ENCODE results near the gene MLX.
A peak's percentile ranks its signal among the peaks of the same experiment; 100 is the strongest.
"Not testable (repeated sequence)": the region's sequence is repeated elsewhere in the genome, so short reads cannot be mapped to it uniquely, and the experiment has no call there.

Gene MLX

GRCh38 chr17:42536372-42537155 lies 30.3 kb upstream of the MLX start:
- peak; percentile 83 for DNase-seq (ENCODE audit: low spot score)

DNA sequence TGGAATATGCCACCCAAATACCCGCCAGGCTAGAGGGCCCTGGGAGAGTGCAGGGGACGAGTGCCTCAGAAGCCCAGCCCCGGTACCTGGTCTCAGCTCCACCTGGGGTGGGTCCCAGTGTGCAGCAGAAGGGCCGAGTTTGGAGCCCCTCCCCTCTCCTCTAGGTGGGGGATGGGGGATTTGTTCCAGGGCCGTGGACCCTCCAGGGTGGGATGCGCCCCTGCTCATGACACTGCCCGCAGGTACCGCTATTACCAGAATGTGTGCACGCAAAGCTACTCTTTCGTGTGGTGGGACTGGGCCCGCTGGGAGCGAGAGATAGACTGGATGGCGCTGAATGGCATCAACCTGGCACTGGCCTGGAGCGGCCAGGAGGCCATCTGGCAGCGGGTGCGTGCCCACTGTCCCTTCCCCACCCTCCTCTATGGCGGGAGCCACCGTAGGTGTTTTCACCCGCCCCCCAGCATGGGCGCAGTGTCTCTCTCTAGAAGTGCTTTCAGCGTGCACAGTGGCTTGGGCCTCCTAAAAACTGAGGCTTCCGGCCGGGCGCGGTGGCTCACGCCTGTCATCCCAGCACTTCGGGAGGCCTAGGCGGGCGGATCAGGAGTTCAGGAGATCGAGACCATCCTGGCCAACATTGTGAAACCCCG lies 29.6 kb upstream of the MLX start:
- DNase-seq (ENCODE audit: low spot score), result no peak

DNA sequence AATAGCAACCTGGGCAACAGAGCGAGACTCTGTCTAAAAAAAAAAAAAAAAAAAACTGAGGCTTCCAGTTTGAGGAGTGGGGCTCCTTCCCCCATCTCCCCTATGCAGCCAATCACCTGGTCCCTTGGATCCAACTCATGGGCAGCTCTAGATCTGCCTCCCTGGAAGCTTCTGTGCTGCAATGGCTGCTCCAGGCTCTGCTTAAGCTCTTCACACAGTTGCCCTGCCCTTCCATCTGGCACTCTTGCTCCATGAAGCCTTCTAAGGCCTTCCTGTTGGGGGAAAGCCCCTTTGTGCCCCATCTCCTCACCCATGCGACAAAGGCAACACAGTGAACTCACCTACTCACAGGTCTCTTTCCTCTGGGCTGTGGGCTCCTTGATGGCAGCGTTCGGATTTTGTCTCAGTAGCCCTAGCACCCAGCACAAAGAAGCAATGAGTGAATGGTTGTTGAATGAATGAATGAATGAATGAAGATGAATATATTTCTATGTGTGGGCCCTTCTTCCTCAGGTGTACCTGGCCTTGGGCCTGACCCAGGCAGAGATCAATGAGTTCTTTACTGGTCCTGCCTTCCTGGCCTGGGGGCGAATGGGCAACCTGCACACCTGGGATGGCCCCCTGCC lies 29.0 kb upstream of the MLX start:
- no peak for DNase-seq (ENCODE audit: low spot score)

- no peak for DNase-seq (ENCODE audit: low spot score)
These were observed 28.4 kb upstream of the MLX start for GRCh38 chr17:42538482-42538881.

DNA sequence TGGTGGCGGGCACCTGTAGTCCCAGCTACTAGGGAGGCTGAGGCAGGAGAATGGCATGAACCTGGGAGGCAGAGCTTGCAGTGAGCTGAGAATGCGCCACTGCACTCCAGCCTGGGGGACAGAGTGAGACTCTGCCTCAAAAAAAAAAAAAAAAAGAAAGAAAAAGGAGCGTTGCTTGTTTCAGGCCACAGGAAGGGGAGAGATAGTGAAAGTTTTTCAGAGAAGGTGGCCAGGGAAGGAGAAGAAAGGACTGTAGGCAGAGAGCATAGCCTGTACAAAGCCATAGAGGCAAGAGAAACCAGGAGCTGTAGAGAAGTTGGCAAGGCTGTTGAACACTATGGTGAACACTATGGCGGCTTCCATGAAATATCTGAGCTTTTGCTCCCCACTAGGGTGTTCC lies 26.3 kb upstream of the MLX start:
- not testable (repeated sequence) for DNase-seq (ENCODE audit: low spot score)

DNA sequence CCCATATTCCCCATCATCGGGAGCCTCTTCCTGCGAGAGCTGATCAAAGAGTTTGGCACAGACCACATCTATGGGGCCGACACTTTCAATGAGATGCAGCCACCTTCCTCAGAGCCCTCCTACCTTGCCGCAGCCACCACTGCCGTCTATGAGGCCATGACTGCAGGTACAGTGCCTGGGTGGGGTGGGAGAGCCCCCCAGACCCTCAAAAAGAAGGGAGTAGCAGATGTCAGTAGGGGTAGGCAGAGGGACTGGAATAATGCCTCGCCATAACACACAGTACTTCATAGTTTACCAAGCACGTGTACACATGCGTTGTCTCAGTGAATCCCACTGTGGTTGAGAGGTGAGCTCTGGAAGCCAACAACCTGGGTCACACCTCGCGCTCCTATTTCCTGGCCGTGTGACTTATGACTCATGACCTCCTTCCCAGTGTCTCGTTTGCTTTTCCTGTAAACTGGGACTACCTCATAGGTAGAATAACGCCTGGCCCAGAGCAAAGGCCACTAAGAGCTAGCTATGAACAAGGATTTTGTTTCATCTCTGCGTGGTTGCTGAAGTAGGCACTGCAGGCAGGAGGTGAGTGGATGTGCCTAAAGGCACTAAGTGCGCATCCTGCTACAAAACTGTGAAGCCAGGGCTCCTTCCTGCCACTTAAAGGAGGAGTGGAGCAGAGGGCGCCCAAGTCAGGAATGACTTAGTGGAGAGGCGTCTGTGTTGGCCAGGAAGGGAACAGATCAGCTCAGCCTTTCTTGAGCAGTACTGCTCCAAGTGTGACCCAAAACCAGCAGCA lies 25.7 kb upstream of the MLX start:
- no peak for DNase-seq (ENCODE audit: low spot score)

DNA sequence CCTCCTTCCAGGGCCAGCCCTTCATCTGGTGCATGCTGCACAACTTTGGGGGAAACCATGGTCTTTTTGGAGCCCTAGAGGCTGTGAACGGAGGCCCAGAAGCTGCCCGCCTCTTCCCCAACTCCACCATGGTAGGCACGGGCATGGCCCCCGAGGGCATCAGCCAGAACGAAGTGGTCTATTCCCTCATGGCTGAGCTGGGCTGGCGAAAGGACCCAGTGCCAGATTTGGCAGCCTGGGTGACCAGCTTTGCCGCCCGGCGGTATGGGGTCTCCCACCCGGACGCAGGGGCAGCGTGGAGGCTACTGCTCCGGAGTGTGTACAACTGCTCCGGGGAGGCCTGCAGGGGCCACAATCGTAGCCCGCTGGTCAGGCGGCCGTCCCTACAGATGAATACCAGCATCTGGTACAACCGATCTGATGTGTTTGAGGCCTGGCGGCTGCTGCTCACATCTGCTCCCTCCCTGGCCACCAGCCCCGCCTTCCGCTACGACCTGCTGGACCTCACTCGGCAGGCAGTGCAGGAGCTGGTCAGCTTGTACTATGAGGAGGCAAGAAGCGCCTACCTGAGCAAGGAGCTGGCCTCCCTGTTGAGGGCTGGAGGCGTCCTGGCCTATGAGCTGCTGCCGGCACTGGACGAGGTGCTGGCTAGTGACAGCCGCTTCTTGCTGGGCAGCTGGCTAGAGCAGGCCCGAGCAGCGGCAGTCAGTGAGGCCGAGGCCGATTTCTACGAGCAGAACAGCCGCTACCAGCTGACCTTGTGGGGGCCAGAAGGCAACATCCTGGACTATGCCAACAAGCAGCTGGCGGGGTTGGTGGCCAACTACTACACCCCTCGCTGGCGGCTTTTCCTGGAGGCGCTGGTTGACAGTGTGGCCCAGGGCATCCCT lies 23.5 kb upstream of the MLX start:
- DNase-seq (ENCODE audit: low spot score), result no peak

GRCh38 chr17:42544874-42545283 lies 22.0 kb upstream of the MLX start:
- DNase-seq (ENCODE audit: low spot score), result no peak

DNA sequence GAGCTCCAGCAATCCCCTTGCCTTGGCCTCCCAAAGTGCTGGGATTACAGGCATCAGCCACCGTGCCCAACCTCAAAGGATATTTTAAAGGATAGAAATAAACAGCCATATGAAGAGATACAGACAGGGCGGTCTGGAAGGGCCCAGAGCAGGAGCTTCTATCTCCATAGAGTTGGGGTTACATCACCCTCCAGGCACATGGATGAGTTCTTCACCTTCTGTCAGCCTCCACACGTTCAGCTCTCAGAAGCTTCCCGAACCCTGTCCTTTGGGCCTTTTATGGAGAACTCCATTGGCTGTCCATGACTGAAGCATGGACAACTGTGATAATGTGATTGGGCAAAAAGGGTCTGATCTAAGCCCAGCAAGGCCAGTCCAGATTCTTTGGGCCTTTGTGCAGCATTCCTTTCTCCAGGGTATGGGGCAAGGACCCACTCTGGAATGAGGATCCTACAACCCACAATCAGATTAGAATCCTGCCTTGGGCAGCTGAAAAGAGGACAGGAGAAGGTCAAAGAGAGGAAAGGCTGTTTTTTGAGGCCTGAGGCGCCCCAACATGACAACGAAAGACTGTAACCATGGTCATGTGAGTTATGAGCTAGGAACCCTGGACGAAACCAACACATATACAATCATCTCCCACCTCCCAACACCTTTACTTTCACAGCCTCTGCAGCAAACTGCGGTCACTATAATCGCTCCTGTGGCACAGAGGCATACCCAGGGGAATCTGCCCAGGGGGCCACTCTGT lies 21.0 kb upstream of the MLX start:
- DNase-seq (ENCODE audit: low spot score), result not testable (repeated sequence)

DNA sequence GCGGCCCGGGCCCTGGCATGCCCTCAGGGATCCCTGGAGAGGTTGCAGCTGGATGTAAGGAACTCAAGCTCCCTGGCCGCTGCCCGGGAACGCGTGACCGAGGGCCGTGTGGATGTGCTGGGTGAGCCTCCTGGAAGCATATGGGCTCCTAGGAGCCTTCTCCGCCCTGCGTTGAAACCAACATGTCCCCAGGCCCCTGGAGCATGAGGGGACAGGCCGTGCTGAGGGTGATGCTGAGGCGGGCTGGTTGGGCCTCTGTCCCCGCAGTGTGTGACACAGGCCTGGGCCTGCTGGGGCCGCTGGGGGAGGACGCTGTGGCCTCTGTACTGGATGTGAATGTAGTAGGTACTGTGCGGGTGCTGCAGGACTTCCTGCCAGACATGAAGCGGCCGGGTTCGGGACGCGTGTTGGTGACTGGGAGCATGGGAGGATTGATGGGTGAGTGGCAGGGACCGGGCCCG lies 19.9 kb upstream of the MLX start:
- DNase-seq (ENCODE audit: low spot score), result no peak

- no peak for DNase-seq (ENCODE audit: low spot score)
These were observed 19.2 kb upstream of the MLX start for GRCh38 chr17:42547698-42548069.

- no peak for DNase-seq (ENCODE audit: low spot score)
These were observed 18.6 kb upstream of the MLX start for GRCh38 chr17:42548070-42548837.

GRCh38 chr17:42548993-42549755 lies 17.7 kb upstream of the MLX start:
- no peak for DNase-seq (ENCODE audit: low spot score)

GRCh38 chr17:42552736-42553135 lies 14.2 kb upstream of the MLX start, which contains the start of gene HSD17B1:
TSS of gene HSD17B1 (plus strand) at chr17:42552923. CDS start at chr17:42552934, 11 bp downstream.
- DNase-seq (ENCODE audit: low spot score), result not testable (repeated sequence)

DNA sequence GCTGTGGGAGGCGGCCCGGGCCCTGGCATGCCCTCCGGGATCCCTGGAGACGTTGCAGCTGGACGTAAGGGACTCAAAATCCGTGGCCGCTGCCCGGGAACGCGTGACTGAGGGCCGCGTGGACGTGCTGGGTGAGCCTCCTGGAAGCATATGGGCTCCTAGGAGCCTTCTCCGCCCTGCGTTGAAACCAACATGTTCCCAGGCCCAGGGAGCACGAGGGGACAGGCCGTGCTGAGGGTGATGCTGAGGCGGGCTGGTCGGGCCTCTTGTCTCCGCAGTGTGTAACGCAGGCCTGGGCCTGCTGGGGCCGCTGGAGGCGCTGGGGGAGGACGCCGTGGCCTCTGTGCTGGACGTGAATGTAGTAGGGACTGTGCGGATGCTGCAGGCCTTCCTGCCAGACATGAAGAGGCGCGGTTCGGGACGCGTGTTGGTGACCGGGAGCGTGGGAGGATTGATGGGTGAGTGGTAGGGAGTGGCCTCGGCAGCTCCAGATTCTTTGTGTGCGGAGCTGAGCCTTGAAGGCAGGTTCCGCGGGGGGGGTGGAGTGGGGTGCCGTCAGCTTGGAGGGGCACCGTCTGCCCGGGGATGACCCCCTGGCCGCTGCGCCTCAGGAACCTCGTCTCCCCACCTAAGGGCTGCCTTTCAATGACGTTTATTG lies 13.6 kb upstream of the MLX start:
- no peak for DNase-seq (ENCODE audit: low spot score)

GRCh38 chr17:42553866-42554249 lies 13.0 kb upstream of the MLX start:
- DNase-seq (ENCODE audit: low spot score), result no peak

DNA sequence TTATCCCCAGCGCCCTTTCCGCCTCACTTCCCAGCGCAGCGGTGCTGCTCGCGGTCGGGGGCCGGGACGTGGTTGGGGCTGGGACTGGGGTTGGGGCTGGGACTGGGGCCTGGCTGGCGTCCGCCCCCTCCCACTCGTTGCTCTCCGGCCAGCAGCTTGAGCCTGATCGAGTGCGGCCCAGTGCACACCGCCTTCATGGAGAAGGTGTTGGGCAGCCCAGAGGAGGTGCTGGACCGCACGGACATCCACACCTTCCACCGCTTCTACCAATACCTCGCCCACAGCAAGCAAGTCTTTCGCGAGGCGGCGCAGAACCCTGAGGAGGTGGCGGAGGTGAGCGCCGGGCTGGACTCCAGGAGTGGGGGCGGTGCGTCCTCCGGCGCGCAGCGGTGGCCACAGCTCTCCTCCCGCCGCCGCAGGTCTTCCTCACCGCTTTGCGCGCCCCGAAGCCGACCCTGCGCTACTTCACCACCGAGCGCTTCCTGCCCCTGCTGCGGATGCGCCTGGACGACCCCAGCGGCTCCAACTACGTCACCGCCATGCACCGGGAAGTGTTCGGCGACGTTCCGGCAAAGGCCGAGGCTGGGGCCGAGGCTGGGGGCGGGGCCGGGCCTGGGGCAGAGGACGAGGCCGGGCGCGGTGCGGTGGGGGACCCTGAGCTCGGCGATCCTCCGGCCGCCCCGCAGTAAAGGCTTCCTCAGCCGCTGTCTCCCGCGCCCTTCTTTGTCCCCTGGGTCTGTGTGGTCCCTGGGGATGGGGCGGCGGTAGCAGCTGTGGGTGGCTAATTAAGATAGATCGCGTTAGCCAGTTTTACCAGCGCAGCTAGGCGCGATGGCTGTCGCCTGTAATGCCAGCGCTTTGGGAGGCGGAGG lies 12.4 kb upstream of the MLX start:
- no peak for DNase-seq (ENCODE audit: low spot score)
